OCI-LY3 (cell line): ENCODE measurements around the gene DOCK10.

Source experiments
- H2AFZ ChIP-seq: fragments of 200-600, 300-600 bp; shearing (Covaris generic); 2 replicates; pipeline ENCODE4 v1.6.0; 2014; ENCODE audit warnings: antibody characterized with exemption, low read depth, low read length
- H3K27ac ChIP-seq: fragments of 200-600, 300-600 bp; sonication (generic); 2 replicates; pipeline ENCODE4 v1.5.1; 2014; ENCODE audit warnings: mild to moderate bottlenecking, low read length, moderate library complexity, mixed read lengths
- H3K27me3 ChIP-seq: fragments of 200-600, 300-600 bp; sonication (generic); 2 replicates; pipeline ENCODE4 v1.6.1; 2014; ENCODE audit warnings: low read depth, low read length, mixed read lengths
- H3K36me3 ChIP-seq: fragments of 200-600, 300-600 bp; sonication (generic); replicated peaks from 2 replicates; pipeline ENCODE3; 2014; ENCODE audit warnings: low read depth, low read length, mixed read lengths
- H3K4me1 ChIP-seq: fragments of 300-600, 200-600 bp; sonication (generic); 2 replicates; pipeline ENCODE4 v1.6.1; 2014; ENCODE audit warnings: low read length, mixed read lengths
- H3K4me2 ChIP-seq: fragments of 200-600, 300-600 bp; sonication (generic); 2 replicates; pipeline ENCODE4 v1.6.1; 2014; ENCODE audit warnings: low read length, mixed read lengths
- H3K4me3 ChIP-seq: fragments of 300-600, 200-600 bp; sonication (generic); 2 replicates; pipeline ENCODE4 v1.5.1; 2014; ENCODE audit warnings: antibody characterized with exemption, mild to moderate bottlenecking, low read length, moderate library complexity
- H3K79me2 ChIP-seq: fragments of 300-600, 200-600 bp; shearing (Covaris generic); 2 replicates; pipeline ENCODE4 v1.6.1; 2014; ENCODE audit warnings: mild to moderate bottlenecking, low read length, mixed read lengths
- H3K9ac ChIP-seq: fragments of 300-600, 200-600 bp; shearing (Covaris generic); 2 replicates; pipeline ENCODE4 v1.6.0; 2014; ENCODE audit warnings: mild to moderate bottlenecking, low read length, moderate library complexity
- H3K9me3 ChIP-seq: fragments of 200-600, 300-600 bp; shearing (Covaris generic); 2 replicates; pipeline ENCODE4 v1.6.1; 2014; ENCODE audit warnings: low read length, mixed read lengths; ENCODE audit not compliant: insufficient read depth
- H4K20me1 ChIP-seq: fragments of 200-600, 300-600 bp; sonication (generic); 2 replicates; pipeline ENCODE4 v1.6.1; 2016; ENCODE audit warnings: low read length, mixed read lengths; ENCODE audit not compliant: insufficient read depth
- CTCF ChIP-seq: fragments of 200-600, 300-600 bp; sonication (generic); IDR thresholded peaks from 2 replicates; pipeline ENCODE4 v1.5.1; 2014; ENCODE audit warnings: antibody characterized with exemption, low read length, low read depth
- EZH2phosphoT487 ChIP-seq: fragments of 200-600 bp; shearing (Covaris generic); IDR thresholded peaks from 2 replicates; pipeline ENCODE4 v1.6.1; 2018; ENCODE audit warnings: antibody characterized with exemption, mixed run types, low read depth

The DOCK10 gene

GRCh38 chr2:224940618-224941017, 101.7 kb downstream of the DOCK10 start:
- no peak overlapping the region for H2AFZ ChIP-seq
- no peak overlapping the region for H3K4me3 ChIP-seq
- H3K27me3 ChIP-seq: no peaks in the 10 kb centered on the region
- H3K9ac ChIP-seq: no peak overlapping the region
- H4K20me1 ChIP-seq: peaks cover 49% of the 10 kb centered on the region
- no peak overlapping the region for H3K27ac ChIP-seq
- H3K36me3 ChIP-seq: peaks cover 3% of the 10 kb centered on the region
- TF ChIP-seq CTCF (no peak), EZH2phosphoT487 (no peak)
- H3K79me2 ChIP-seq: peaks cover 40% of the 10 kb centered on the region
- H3K4me2 ChIP-seq: no peak overlapping the region
- peaks cover 30% of the 10 kb centered on the region for H3K4me1 ChIP-seq
- H3K9me3 ChIP-seq: no peaks in the 10 kb centered on the region

DNA sequence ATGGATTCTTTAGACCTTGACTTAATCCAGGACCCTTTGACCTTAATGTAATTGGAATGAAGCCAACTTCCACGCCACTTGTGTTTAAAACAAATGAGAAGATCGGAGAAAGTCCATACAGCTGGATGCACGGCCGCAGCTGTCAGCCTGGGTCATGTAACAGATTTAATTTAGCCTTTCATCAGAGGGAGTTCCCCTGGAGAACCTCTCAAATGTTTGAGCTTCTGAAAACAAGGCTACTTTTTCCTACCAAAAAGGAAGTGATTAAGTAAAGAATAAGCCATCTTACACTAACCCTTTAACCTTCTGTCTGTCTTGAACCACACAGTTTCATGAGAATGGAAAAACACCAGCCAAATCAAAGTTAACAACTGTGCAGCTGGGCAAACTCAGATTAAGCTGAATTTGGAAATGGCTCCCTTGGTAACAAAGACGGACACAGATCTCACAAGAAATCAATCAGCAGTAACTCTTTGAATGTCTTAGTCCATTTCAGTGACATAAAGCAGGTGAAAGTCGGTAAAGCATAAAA, 103.6 kb downstream of the DOCK10 start:
- Histone ChIP-seq H3K27ac (peak overlapping the region; percentile 68), H3K4me1 (peaks cover 34% of the 10 kb centered on the region), H3K79me2 (peaks cover 46% of the 10 kb centered on the region), H4K20me1 (peaks cover 56% of the 10 kb centered on the region), H3K36me3 (peaks cover 3% of the 10 kb centered on the region), H3K9me3 (no peaks in the 10 kb centered on the region), H2AFZ (no peak overlapping the region), H3K27me3 (no peaks in the 10 kb centered on the region), H3K9ac (peak overlapping the region; percentile 19; the same call in 1 of the 2 replicates), H3K4me2 (peak overlapping the region; percentile 86), H3K4me3 (peak overlapping the region; percentile 59)
- TF ChIP-seq CTCF: no peak
- no peak for TF ChIP-seq EZH2phosphoT487

- Histone ChIP-seq H3K36me3 (peaks cover 3% of the 10 kb centered on the region), H3K27me3 (no peaks in the 10 kb centered on the region), H3K4me2 (peak overlapping the region; percentile 86), H3K4me1 (peaks cover 40% of the 10 kb centered on the region), H3K79me2 (peaks cover 54% of the 10 kb centered on the region), H3K9me3 (no peaks in the 10 kb centered on the region), H4K20me1 (peaks cover 59% of the 10 kb centered on the region), H2AFZ (no peak overlapping the region), H3K4me3 (peak overlapping the region; percentile 59), H3K27ac (peak overlapping the region; percentile 68), H3K9ac (peak overlapping the region; percentile 19; the same call in 1 of the 2 replicates)
- TF ChIP-seq EZH2phosphoT487 (no peak), CTCF (no peak)
Measured at GRCh38 chr2:224937887-224938286, 104.4 kb downstream of the DOCK10 start.

DNA sequence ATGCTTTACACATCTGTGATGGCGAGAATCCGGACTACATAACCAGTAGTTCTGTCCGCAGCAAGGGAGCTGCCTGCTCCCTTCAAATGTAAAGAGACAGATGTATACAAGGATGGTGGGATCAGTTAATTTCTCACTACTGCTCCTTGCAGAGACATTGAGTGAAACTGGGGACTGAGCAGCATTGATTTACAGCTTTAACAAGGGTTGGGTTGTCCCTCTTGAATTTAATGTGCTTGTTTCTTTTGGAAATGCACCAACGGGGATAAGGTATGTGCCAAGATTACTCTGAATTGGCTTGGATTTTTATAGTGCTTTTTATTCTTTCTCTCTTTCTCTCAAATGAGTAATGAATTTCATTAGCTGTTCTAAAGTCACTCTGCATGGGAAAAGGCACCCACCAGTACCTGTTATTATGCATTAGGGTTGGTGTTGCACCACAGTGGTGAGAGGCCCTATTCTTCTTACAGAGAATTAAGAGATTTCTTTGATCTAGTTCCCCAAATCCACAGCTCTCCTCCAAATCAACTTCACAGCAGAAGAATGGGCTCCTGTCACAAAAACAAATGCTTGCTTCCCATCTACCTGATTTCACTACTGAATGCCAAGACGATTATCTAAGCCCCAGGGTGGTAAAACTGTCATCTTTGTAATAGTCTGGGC, 107.6 kb downstream of the DOCK10 start:
- Histone ChIP-seq H3K27me3 (no peaks in the 10 kb centered on the region), H3K36me3 (peaks cover 18% of the 10 kb centered on the region), H3K4me2 (no peak overlapping the region), H3K9me3 (no peaks in the 10 kb centered on the region), H3K4me3 (no peak overlapping the region), H2AFZ (no peak overlapping the region), H3K9ac (no peak overlapping the region), H4K20me1 (peaks cover 62% of the 10 kb centered on the region), H3K79me2 (peaks cover 47% of the 10 kb centered on the region), H3K4me1 (peaks cover 54% of the 10 kb centered on the region), H3K27ac (no peak overlapping the region)
- TF ChIP-seq EZH2phosphoT487 (no peak), CTCF (no peak)
